ENCODE data around the gene ANKZF1. TPM values are rescaled to one million over a fixed set of nuclear protein-coding genes. Genes with fewer than 3 reads are reported as not detected.

ANKZF1 gene
- total and polyA plus RNA-seq, 2 of the 4 experiments (the other 2 are of a cell fraction): 18.6 to 33.8 TPM

DNA sequence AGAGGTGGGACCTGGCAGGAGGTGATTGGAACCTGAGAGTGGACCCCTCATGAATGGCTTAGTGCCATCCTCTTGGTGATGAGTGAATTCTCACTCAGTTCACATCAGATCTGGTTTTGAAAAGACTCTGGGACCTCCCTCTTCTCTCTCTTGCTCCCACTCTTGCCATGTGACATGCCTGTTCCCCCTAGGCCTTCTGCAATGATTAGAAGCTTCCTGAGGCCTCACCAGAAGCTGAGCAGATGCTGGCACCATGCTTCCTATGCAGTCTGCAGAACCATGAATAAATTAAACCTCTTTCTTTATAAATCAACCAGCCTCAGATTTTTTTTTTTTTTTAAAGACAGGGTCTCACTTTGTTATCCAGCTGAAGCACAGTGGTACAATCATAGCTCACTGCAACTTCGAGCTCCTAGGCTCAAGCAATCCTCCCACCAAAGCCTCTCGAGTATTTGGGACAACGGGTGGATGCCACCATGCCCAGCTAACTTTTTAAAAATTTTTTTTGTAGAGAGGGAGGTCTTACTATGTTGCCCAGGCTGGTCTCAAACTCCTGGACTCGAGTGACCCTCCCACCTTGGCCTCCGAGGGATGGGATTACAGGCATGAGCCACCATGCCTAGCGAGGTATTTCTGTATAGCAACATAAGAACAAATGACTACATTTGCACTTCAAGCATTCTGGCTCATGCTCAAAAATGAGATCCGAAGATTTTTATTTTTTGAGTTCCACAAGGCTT is 25.0 kb upstream of the ANKZF1 start:
- BruUV-seq (replicated peaks): no TSS peak
- Histone ChIP-seq H2AFZ (replicated peaks; ENCODE audit: low read length, poor library complexity) (no peak overlapping the region), H3K27me3 (ENCODE audit: control insufficient read depth, insufficient read depth, low read length) (peaks cover 2% of the 10 kb centered on the region), H3K14ac (replicated peaks; ENCODE audit: low read depth, low read length) (no peak overlapping the region), H4K5ac (ENCODE audit: low read depth, low read length) (no peak overlapping the region), H2BK20ac (ENCODE audit: low read depth, low read length) (no peak overlapping the region), H3K36me3 (ENCODE audit: control insufficient read depth, insufficient read depth, low read length) (peaks cover 10% of the 10 kb centered on the region), H3K4me2 (ENCODE audit: low read depth, low read length) (no peak overlapping the region), H3K27ac (ENCODE audit: insufficient read depth, low read length) (no peak overlapping the region), H3K9me3 (ENCODE audit: control insufficient read depth, insufficient read depth, low read length) (no peaks in the 10 kb centered on the region), H3K4me1 (ENCODE audit: control insufficient read depth, insufficient read depth, low read length) (peaks cover 16% of the 10 kb centered on the region), H2BK120ac (ENCODE audit: low read depth, low read length) (no peak overlapping the region), H3K18ac (ENCODE audit: low read depth, low read length) (no peak overlapping the region), H2BK15ac (ENCODE audit: low read depth, low read length) (no peak overlapping the region), H3K79me1 (ENCODE audit: low read depth in 1 of 2, low read length in 2 of 2) (peaks cover 5 to 19% of the 10 kb centered on the region in 2 experiments; a peak in 3 of 4 replicates), H2AK9ac (replicated peaks; ENCODE audit: low read depth, low read length, poor library complexity) (no peak overlapping the region), H3K23ac (ENCODE audit: low read depth, low read length) (no peak overlapping the region), H4K8ac (ENCODE audit: low read depth in 2 of 2, low read length in 2 of 2) (no peak overlapping the region), H3K4me3 (ENCODE audit: insufficient read depth, low read depth, low read length) (no peak overlapping the region), H4K91ac (ENCODE audit: insufficient read depth, low read depth, low read length) (no peak overlapping the region), H3K4ac (ENCODE audit: low read depth, low read length) (no peak overlapping the region), H3K9me1 (ENCODE audit: insufficient read depth, low read length) (peaks cover 8% of the 10 kb centered on the region; the same call in 1 of the 2 replicates), H4K20me1 (ENCODE audit: insufficient read depth, low read length) (peaks cover 9% of the 10 kb centered on the region; the same call in 1 of the 2 replicates), H3K9ac (ENCODE audit: low read depth, low read length) (no peak overlapping the region), H2BK5ac (ENCODE audit: low read depth, low read length, poor library complexity, severe bottlenecking) (no peak overlapping the region), H3K56ac (ENCODE audit: extremely low read depth, insufficient read depth, low read length) (no peak overlapping the region), H2AK5ac (ENCODE audit: low read depth, low read length) (no peak overlapping the region)
- TF ChIP-seq CHD1 (IDR thresholded peaks at IDR 0.05; ENCODE audit: low read depth, low read length) (no peak), CTCF (conservative IDR thresholded peaks at IDR 0.05; ENCODE audit: low read depth, low read length) (no peak)
- WGBS, 2 experiments (ENCODE audit: extremely low coverage in 2 of 2, insufficient read length in 1 of 2): no CpG with 5 or more reads among the region's 7 CpGs
- intact Hi-C loops (cut with micrococcal nuclease) (no loop called here), dilution Hi-C loops (cut with HindIII; ENCODE audit: low sequenced_read_pairs, unreplicated experiment) (no loop called here), in situ Hi-C loops (cut with MboI; ENCODE audit: low sequenced_read_pairs) (loop anchor here (5.0 kb wide), 1 partner anchor 32 kb away; the partner anchor contains the start of gene SLC23A3)
- DNase-seq: no peak
- no peak for ATAC-seq (ENCODE audit: low read depth)
- ChIA-PET CTCF (no interaction called here), POLR2A (ENCODE audit: unreplicated experiment) (no interaction called here)
